NCI-H2029 treated with DMSO at 0.1 percent for 48 hours (cell line): Measurements from ENCODE around the gene NFIX.

Source experiments
- DNase-seq: peaks from one replicate; lab custom pipeline; 2025; lab: John Stamatoyannopoulos, UW

The NFIX gene

DNA sequence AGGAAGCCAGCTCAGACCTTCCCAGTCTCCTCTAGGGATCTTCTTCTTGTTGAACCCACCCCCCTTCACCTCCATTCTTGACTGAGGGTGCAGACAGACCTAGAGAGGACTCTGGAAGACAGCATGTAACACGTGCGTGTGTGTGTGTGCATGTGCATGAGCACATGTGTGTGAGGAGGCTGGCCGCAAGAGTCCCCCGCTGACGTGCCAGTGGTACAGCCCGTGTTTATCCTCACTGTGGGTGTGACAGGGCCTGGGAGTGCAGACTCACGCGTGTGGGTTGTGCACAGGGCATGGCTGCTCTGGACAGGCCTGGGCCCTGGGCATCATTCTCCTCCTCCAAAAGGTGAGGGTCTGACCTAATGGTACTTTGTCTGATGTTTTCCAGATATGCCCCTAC lies 81.0 kb downstream of the NFIX start:
- no peak for DNase-seq

DNA sequence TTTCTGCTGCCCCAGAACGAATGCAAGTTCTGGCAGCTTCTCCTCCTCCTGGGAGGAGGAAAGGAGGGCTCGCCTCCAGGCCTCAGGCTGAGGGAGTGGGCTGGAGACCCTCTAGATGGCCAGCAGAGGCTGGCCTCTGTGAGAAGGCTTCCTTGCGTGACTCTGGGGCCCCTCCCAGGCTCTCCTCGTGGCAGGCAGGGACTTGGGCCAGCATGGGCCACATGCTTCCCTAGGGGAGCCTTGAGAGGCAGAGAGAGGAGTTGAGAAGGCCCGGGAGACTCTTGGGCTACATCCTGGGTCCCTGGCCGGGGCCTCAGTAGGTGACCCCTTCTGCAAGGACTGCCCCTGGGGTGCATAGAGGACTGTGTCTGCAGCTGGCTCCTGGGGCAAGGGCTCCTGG lies 81.5 kb downstream of the NFIX start:
- no peak for DNase-seq

DNA sequence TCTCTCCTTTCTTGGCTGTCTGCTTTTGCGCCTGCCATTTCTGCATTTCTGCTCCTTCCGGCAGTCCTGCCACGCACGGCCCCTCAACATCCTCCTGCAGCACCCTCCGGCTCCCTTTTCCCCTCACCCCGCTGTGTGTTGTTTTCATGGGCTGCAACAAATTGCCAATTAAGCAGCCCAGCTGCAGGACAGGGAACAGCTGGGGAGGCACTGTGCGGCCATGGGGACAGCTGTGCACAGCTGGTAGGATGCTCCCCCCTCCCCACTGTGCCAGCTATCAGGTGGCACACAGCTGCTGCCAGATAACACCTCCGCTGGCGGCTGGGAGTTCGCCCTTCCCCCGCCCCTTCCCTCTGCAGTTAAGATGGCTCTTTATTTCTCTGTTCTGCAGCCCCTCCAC lies 82.0 kb downstream of the NFIX start:
- no peak for DNase-seq

DNA sequence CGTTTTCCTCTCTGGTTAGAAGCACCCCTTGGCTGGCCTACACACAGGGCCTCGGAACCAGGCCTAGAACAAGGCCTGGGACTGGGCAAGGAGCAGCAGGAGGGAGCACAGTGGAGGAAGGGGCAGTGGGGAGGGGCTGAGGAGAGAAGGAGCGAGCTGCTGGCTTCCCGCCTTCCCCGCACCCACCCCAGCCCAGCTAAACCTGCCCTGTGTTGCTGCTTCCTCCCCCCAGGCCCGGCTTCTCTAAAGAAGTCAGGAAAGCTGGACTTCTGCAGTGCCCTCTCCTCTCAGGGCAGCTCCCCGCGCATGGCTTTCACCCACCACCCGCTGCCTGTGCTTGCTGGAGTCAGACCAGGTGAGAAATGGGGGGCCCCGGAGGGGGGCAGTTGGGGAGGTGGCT lies 83.1 kb downstream of the NFIX start:
- DNase-seq, result no peak

DNA sequence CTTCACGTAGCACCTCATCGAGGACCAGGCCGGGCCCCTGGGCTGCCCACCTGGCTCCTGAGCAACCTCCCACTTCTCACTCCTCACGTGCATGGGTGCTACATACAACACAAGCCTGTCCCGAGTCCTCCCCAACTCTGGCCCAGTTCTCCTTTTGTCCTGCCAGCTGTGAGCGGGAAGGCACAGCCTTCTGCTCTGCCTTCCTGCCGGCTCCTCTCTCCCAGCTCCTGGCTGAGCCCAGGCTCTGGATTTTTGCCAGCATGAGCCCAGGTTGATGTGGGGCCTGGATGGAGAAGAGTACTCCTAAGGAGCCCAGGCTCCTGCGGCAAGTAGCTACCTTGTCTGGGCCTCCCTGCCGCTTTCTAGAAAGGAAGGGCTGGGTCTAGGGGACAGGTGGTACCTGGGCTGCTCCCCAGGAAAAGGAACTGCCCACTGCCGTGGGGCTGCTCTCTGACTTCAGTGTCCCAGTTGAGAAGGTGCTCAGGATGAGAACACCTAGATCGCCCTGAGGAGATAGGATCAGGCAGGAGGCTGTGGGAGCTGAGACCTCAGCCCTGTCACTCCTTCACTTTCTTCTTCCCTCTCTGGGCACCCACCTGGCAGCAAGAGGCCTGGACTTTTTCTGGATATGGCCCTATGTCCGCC lies 83.7 kb downstream of the NFIX start:
- DNase-seq, result peak; percentile 12

DNA sequence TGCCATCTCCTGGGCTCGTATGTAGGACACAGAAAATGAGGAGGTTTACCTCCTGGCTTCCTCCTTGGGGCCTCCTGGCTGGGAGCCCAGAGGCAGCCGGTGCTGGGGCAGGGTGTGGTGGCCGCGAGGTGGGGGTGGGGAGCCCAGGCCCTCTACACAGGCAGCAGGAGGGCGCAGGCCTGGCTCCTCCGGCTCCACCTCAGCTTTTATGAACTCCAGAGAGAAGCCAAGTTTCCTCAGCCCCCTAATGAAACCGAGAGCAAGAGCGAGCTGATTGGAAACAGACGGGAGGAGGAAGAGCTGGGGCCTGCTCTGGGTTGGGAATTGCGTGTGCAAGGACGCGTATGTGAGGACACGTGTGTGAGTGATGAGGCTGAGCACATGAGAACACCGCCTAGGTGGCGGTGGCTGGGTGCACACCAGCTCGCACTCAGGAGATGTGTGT lies 84.3 kb downstream of the NFIX start:
- no peak for DNase-seq

DNA sequence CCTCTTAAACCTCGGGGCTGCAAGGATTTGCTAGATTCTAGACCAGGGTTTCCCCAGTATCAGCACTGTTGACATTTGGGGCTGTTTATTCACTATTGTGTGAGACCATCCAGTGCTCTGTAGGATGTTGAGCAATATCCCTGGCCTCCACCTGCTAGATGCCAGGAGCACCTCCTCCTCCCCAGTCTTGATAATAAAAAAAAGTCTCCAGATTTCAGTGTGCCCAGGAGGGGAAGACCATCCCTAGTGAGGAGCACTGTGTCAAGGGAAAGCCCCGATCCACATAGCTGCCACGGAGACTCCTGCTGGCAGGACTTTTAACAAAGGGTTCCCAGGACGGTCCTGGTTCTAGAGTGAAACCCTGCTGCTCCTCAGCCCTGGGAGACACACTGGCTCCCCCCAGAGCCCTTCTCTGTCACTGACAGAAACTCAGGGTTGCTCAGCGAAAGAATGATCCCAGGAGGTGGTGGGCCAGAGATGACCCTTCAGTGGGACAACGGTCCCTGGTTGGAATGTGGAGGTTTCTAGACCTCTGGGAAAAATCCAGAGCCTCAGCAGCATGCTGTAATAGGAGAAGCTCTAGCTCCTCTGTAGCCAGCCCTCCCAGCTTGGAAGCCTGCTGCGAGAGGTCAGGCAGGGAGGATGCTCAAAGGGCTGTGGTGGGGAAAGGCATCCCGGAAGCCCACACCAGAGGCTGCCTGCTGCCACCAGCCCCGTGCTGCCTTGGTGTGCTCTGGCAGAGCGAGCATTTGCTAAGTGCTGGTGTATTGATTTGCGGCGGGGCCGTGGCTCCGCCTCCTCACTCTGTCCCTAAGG lies 87.1 kb downstream of the NFIX start:
- peak; percentile 23 for DNase-seq

DNA sequence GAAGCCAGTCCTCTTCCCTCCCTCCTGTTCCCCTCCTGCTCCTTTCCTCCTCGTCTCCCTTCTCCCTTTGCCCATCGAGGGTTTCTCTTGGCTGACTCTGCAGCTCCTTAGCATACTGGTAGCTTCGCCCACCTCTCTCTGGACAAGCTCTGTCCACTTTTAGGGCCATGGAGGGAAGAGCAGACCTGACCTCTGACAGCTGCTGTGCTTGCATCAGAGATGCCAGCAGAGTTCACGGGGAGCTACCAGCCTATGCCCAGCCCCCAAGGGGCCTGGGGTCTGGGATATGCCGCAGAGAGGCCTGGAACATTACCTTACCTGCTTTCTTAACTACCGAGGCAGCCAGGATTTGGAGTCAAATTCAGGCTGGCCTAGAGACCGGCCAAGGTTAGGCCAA lies 87.7 kb downstream of the NFIX start:
- DNase-seq, result no peak

DNA sequence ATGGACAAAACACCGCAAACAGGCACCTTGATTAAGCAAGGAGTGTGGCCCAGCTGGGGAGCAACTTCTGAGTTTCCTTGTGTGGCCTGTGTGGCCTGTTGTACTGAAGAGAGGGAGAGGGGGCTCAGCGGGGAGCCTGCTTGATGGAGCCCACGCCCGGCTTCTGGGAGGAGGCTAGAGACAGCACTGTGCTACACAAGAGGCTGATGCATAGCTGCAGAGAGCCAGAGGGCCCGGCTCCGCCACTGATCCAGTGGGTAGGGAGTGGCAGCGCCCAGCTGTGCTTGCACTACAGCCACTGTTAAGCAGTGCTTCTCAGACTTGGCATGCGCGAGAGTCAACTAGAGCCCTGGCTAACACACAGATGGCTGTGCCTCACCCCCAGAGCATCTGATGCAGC lies 88.4 kb downstream of the NFIX start:
- no peak for DNase-seq

DNA sequence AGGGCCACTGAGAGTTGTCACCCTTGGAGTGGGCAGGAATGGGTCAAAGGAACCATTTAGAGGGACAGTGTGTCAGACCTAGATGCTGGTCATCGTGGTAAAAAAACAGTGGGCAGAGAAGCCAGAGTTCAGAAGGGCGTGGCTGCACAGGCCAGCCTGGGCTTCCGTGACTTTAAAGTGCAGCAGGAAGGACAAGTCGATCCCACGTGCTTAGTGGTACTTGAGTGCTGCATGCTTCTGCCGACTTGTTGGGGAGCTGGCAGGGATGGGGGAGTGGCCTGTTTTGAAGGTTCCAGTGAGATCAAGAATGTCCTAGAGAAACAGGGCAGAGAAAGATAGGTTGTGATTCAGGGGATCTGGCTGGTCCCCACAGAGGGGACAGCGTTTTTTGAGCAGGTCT lies 90.4 kb downstream of the NFIX start:
- DNase-seq, result no peak

DNA sequence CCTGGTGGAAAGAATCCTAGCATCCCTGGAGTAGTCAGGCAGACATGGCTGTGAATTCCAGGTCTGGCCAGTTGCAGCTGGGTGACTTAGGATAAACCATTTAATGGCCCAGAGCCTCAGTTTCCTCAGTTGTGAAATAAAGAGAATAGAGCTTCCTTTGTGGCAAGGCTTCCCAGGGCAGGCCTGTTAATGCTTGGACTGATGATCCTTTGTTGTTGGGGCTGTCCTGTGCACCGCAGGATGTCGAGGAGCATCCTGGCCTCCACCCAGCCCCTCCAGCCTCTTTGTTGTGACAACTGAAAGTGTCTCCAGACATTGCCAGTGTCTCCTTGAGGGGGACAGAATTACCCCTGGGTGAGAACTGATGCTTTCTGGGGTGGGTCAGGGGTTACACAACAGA lies 91.1 kb downstream of the NFIX start:
- no peak for DNase-seq

DNA sequence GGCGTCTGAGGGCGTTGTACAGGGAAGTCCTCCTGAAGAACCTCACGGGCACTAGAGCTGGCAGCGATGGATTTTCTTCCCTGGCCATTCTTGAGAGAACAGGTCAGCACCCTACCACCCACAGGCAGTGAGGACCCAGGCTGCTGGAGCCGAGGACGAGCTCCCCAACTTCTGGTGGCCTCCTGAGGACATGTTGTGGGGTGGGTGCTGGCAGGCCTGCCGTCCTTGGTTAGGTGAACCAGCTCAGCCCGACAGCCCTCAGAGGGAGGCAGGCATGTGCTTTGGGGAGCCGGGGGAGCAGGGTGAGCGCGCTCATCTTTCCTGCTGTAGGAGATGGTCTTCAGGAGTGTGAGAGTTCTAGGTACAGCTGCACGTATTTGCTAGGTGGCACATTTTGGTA lies 92.0 kb downstream of the NFIX start:
- DNase-seq, result no peak

DNA sequence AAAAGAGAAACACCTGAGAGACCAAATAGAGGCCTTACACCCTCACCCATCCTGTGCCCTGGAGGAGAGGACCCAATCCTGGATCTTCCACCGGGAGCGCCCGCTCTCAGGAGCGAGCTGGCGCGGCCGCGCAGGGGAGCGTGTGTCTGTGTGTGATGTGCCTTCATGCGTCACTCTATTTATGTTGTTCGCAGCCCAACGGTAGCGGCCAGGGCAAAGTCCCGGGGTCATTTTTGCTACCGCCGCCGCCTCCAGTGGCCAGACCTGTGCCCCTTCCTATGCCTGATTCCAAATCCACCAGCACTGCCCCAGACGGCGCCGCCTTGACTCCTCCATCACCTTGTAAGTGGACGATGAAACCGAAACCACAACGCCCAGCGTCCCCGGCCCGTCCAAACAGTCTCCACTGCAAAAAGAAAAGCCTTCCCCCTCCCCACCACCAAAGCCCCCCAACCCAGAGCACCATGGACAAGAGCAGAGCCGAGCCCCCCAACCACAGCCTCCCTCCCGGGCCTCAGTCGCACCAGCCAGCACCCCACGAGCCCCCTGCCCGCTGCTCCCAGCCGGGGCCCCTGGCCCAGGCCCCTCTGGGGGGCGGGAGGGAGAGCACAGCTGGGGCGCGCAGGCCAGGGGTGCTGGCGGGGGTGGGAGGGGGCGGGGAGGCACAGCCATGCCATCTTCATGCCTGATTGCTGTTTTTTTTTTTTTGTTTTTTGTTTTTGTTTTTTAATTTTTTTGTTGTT lies 92.7 kb downstream of the NFIX start:
- DNase-seq, result no peak

DNA sequence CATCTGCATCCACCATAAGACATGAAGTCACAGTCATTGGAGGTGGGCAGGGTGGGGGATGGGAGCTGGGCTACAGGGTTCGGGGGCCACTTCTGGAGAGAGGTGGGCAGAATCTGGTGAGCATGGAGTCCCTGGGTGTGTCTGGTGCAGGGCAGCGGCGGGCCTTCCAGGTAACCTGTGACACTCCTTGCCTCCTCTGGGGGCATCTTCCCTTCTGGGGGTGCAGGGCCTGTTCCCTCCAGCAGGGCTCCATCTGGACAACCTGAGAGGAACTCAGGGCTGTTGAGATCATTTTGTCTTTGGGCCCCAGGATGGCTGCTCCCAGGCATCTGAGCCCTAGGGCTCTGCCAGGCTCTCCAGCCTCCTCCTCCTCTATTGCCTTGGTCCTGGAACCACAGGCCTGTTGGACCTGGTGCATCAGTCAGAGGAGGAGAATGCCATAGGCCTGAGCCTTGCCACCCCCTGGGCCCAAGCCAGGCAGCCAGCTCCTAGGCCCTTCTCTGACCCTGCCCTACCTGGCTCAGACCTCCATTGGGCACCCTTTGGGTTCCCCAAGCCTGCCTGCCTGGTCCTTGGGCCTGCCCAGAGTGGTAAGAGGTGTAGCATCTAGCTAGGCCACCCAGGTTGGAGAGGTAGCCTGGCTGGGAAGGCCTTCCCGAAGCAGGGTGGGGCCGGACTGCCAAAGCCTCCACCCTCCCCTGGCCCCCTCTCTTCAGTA lies 94.0 kb downstream of the NFIX start:
- DNase-seq, result no peak

DNA sequence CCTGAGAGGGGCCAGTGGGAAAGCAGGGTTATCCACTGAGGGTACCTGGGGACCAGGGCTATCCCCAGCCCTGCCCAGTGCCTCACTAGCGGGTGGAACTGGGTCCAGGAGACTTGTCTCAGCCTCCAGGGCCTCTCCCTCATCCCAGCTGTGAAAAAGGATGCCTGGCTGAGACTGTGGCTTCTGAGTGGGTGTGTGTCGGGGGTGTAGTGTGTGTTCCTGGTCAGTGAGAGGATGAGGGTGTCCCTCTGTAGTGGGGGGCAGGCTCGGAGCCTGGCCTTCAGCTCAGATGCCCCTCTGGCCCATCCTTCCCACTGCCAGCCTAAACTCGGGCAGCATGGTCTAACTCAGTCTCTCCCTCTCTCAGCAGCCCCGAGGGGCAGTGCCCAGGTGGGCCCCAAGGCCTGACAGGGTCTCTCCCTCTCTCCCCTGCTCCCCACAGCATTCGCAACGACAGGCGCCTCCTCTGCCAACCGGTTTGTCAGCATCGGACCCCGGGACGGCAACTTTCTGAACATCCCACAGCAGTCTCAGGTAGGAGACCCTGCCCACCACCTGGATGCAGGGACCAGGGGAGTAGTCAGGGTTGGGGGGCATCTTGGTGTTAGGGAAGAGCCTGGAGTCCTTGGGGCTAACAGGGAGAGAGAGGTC lies 94.7 kb downstream of the NFIX start:
- DNase-seq, result no peak

DNA sequence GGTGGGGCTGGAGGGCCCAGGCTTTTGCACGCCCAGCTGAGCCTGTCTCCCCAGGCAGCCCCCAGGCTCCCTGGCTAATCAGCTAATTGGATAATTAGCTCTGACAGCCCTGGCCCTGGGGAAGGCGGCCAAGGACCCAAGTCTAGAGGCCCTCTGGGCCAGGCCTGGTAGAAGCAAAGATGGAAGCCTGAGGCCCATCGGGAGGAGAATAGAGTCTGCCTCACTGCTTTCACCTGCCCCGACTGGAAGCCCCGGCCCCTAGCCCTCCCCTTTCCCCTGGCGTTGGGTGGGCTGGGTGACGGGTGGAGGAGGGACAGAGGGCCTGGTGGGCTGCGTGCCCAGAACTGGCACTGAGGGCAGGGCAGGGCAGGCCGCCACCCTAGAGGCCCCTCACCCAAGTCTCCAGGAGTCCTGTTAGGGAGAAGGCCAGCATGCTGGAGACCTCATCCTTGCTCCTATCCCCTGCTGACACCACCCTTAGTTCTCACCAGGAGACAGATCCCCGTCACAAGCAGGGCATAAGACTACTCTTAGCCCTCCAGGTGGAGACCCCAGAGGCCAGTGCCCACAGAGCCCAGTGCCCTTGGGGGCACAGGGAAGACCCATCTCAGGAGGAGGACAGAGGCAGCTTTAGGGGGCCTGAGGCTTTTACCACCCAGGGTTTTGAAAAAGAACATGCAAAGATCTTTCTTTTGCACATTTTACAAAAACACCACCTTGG lies 95.4 kb downstream of the NFIX start:
- no peak for DNase-seq

DNA sequence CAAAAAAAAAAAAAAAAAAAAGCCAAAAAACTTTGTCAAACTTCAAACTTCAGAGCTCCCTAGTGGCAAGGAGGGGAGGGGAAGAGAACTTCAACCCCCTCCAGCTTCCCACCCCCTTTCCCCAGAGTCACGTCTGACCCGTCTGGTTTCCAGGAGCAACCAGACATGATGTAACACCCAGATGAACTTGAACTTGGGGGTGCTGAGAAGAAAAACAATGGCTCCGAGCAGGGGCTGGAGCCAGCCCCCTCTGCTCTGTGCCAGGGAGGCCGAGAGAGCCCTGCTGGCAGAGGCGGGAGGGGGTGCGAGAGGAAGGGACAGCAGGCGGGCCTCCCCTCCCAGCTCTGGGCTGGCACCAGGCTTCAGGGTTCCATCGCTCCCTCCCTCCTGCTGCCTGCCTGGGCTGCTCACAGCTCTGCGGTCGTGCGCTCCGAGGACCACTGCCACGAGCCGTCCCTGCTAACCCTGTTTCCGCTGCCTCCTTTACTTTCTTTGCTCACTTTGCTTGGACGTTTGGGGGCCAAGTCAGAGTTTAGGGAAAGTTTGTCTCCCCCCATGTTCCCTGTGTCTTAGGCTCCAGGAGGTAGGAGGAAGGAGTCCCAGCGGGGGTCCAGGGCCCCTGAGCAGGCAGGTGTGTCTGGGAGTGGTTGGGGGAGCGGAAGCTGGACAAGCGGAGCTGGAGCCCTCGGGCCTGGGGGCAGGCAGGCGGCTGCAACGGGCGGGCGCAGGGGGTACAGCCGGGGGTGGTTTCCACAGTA lies 96.3 kb downstream of the NFIX start:
- no peak for DNase-seq

DNA sequence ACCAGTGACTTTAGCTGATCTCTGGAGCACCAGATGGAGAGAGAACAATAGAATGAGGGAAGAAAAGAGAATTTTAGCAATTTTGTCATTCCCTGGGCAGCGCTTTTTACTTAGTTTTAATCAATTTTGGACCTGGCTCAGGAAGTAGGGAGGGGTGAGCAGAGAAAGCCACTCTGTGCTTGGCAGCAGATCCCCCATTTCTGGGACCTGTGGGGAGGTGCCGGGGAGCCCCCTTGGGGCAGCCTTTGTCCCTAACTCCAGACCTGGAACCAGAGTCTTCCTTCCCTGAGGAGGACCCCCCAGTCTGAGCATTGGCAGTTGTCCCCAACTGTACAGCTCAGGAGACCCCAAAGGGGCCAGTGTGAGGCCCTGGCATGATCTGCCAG lies 96.9 kb downstream of the NFIX start:
- DNase-seq, result no peak

DNA sequence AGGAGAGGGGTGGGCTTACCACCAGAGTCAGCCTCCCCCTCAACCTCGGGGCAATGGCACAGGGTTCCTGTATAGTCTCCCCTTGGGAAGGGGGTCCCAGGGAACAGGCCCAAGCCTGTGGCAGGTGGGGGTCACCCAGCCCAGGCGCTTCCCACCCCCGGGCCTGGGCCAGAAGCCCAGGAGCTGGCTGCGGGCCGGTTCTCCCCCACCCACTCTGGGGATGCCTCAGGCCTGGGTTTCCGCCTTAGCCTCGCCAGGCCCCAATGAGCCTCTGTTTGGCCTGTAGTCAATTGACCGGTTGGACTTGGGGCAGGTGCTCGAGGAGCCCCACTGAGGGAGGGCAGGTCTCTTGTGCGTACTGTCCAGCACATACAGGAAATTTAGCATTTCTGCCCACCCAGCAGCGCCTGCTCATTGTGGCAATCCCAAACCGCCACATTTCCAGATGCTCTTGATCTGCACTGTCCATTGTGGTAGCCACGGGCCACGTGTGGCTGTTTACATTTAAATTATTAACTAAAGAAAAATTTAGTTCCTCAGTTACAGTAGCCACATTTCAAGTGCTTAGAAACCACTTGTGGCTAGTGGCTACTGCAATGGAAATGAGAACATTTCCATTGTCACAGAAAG lies 97.4 kb downstream of the NFIX start:
- no peak for DNase-seq
